Endometrial microvascular endothelial cells (primary cell): ENCODE data around the gene TMEM92. TPM values are rescaled to one million over a fixed set of nuclear protein-coding genes. Genes with fewer than 3 reads are reported as not detected.
"Not testable (repeated sequence)": the region's sequence is repeated elsewhere in the genome, so short reads cannot be mapped to it uniquely, and the experiment has no call there.

Experiments used
- in situ Hi-C: cut with HindIII; loops from 2 replicates; pipeline ENCODE4 v1.10.0; 2017; ENCODE audit warnings: low sequenced_read_pairs, low pct_unique_long_range_greater_than_20kb; ENCODE audit errors: inconsistent ontology term
- total RNA-seq: library from RNA; depleted of rRNA; stranded (reverse); fragments of >200 nt; gene quantifications from one replicate; pipeline ENCODE4 v1.2.3, GENCODE V29; 2015; ENCODE audit errors: inconsistent ontology term

Gene TMEM92
- total RNA-seq, 1 donor from 2014 or later: not detected

DNA sequence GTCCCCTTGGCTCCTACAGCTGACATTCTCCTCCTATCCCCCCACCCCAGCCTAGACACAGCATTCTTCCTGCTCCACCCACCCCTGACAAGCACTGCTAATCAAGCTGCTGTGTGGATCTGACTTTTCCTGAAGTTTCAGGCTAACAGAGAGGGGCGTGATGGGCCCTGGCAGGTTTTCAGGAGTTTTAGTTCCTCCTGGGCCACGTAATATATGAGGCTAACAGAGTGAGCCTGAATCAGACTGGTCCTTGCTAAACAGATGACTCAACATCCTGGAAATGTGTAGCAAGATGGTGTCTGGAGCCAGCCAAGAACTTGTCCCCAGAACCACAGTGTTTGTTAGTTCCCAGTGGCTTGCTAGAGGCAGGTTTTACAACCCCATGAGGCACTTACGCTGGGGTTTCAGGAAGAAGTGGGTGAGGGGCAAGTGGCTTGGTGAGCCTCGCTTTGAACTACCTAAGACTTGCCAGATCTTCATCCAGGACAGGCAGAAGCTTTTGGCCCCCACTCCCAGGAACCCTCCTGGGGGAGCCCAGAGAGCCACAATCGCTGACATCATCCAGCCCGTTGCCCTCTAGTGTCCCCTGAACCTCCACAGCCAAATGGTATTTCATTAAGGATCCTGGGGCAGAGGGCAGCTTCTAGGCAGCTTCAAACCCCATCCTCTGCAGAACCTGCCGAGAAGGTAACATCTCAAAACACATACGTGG lies 15.9 kb downstream of the TMEM92 start:
- in situ Hi-C loops: no loop called here

DNA sequence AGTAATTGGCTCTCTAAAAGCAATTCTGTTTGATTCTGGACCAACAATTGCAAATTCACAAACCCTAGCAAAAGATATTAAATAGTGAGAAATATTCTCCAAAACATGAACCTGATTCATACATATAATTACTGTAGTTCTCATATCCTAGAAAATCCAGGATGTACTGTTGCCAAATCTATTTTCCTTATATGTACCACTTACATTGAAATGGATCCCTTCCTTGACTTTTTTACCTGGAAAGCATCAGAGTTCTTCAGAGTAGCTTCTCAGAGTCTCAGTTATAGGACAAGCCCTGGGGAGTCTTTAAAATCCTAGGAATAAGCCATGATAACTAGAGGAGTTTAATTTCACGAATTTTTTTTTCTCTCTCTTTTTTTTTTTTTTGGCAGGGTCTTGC lies 16.7 kb downstream of the TMEM92 start:
- in situ Hi-C loops: no loop called here

DNA sequence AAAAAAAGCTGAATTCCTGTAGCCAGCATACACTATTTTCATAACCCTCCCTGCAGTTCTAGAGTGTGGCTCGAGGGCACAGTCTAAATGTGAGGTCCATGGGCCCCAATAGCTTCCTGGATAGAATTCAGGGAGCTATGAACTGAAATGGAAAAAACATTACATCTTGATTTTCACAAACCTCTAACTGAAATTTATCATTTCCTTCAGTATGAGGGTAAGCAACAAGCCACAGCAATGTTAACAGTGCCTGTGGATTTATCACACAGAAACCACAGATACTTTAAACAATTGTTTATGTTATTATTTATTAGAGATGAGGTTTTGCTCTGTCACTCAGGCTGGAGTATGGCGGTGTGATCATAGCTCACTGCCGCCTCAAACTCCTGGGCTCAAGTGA lies 18.2 kb downstream of the TMEM92 start:
- in situ Hi-C loops: no loop called here

GRCh38 chr17:50295021-50295420 lies 20.8 kb downstream of the TMEM92 start:
- in situ Hi-C loops: no loop called here

DNA sequence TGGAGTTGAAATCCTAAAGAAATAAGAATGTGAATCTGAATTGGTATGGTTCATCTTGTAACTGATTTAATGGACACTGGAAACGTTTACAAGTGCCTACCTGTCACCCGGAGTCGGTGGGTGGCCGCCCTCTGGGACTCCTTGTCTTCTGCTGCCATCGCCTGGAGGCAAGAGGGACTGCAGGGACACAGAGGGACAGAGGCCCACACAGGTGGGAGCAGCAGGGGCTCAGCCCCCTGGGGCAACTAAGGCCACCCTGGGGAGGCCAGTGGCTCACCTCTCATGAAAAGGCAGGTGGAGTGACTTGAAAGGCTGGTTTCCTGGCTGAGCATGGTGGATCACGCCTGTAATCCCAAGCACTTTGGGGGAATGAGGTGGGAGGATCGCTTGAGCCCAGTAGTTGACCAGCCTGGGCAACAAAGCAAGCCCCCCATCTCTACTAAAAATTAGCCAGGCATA lies 23.2 kb downstream of the TMEM92 start:
- in situ Hi-C loops: no loop called here

GRCh38 chr17:50298018-50298417 lies 23.8 kb downstream of the TMEM92 start:
- in situ Hi-C loops: no loop called here

GRCh38 chr17:50299776-50300175 lies 25.5 kb downstream of the TMEM92 start:
- in situ Hi-C loops: no loop called here

GRCh38 chr17:50300824-50301223 lies 26.6 kb downstream of the TMEM92 start:
- in situ Hi-C loops: not testable (repeated sequence)

DNA sequence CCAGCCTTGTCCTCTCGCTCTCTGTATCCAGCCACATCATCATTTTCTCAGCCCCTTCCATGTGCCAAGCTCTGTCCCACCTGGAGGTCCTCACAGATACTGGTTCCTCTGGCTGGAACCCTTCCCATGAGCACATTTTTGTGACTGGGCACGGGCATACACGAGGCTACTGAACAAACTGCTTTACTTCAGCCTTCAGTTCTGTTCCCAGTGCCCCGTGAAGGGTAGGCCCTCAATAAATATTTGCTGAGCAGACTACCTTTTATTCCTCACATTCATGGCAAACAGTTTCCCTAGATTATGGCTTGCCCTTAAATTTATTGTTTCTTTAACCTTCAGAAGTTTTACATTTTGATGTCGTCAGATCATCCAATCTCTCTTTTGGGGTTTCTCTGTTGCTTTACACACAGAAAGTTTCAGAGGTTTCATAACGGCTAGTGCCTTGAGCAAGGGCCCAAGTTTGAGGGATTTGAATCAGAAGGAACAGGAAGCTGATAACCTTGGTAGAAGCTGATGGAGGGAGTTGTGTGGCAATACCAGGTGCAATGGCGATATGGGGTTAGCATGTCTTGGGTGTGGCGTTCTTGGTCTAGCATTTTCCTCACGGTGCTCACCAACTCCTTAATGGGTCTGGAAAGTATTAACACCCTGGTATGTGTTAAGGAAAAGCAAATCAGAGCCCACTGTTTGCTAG lies 27.8 kb downstream of the TMEM92 start:
- in situ Hi-C loops: no loop called here

- in situ Hi-C loops: no loop called here
Observed at GRCh38 chr17:50303051-50303450, 28.8 kb downstream of the TMEM92 start.

DNA sequence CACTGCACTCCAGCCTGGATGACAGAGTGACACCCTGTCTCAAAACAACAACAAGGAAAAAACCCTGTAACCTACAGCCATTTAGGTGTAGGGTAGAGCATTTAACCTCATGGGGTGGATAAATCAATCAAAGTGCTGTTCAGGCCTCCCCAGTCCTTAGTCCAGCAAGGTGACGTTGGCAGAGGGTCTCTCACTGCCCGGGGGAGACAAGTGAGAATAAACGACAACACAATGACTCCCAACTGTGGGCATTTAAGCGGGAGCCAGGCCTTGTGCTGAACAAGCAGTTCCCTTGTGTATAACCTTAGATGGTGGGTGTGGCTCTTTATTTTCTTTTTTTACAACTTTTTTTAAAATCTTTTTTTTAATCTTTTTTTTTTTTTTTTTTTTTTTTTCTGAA lies 29.3 kb downstream of the TMEM92 start:
- in situ Hi-C loops: no loop called here

DNA sequence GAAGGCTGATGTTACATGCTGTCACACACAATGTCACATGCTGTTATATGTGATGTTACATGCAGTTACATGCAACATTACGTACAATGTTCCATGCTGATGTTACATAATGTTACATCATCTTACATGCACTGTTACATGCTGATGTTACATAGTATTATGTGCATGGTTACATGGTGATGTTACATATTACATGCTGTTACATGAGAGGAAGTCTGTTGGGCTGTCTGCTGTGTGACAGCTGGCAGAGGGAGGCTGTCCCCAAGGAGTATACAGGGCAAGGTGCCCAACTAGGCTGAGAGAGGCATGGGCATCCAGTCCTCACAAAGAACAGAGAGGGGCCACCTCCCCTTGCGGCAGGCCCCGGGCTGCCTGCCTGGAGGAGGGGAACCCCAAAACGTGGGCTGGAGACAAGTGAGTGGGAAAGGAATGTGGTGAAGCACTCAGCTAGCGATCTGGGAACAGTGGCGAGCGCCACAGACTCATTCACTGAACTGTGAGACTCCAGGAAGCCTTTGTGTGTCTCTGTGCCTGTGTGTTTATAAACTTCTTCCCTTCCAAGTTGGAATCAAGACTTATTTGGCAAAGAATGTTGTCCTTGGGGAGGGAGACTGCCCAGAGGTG lies 30.6 kb downstream of the TMEM92 start:
- in situ Hi-C loops: no loop called here

GRCh38 chr17:50307654-50308053 lies 33.4 kb downstream of the TMEM92 start:
- in situ Hi-C loops: no loop called here

GRCh38 chr17:50308666-50309065 lies 34.4 kb downstream of the TMEM92 start:
- in situ Hi-C loops: no loop called here

- in situ Hi-C loops: no loop called here
Observed at GRCh38 chr17:50310455-50311111, 36.3 kb downstream of the TMEM92 start.

GRCh38 chr17:50311112-50311460 lies 36.8 kb downstream of the TMEM92 start:
- in situ Hi-C loops: no loop called here

GRCh38 chr17:50311483-50311882 lies 37.2 kb downstream of the TMEM92 start:
- in situ Hi-C loops: no loop called here

DNA sequence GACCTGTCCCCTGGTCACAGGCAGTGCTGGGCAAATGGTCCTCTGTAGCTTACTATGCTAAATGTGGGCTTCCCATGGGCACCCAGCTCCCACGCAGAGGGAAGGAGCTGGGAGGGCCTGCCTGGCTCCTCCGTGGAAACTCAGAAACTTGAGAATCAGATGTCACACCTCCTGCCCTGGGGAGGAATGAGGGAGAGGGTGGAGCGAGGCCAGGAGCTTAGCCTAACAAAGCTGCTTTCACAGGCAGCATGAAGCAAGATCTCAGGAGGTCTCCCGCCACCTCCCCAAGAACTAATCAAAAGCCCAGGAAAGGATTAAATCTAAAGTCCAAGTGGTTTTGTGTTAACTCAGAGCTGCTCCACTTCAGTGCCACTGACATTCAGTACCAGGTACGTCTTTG lies 38.0 kb downstream of the TMEM92 start:
- in situ Hi-C loops: no loop called here

DNA sequence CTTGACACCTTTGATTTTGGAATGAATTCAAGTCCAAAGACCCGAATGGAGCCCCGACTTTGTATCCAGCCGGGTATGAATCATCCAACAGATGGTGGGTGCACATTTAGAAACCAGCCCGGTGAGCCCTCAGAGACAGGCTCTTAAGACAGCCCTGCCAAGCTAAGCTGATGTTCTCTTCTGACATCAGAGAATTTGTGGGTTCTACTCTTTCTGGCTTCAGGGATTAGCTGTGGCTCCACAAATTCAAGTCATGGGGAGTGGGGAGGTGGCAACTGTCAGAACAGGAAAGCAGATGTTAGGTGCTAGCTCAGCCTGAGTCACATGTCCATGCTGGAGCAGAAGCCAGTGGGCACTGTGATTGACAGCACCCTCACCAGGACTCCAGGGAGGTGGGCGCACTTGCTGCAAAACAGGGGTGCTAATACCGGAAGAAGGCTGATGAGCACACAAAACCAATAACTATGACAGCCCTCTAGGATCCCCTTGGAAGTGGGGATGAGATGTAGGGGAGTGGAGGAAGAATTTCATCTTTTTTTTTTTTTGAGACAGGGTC lies 40.3 kb downstream of the TMEM92 start:
- in situ Hi-C loops: no loop called here
